Neuron (in vitro differentiated cells): ENCODE measurements around the gene CYSLTR2.
"Not testable (repeated sequence)": the region's sequence is repeated elsewhere in the genome, so short reads cannot be mapped to it uniquely, and the experiment has no call there.

Experiments
- H2AFZ ChIP-seq: one replicate; pipeline ENCODE4 v1.6.1; 2013; ENCODE audit warnings: low read depth, mild to moderate bottlenecking, inconsistent platforms, low read length, moderate library complexity
- H3K27me3 ChIP-seq: one replicate; pipeline ENCODE4 v1.6.1; 2013; ENCODE audit warnings: low read length; ENCODE audit not compliant: insufficient read depth
- H3K36me3 ChIP-seq: one replicate; pipeline ENCODE4 v1.6.1; 2013; ENCODE audit warnings: low read length; ENCODE audit not compliant: insufficient read depth
- H3K4me1 ChIP-seq: one replicate; pipeline ENCODE4 v1.6.1; 2013; ENCODE audit warnings: low read length; ENCODE audit not compliant: insufficient read depth
- H3K4me3 ChIP-seq: 2 replicates; pipeline ENCODE4 v1.5.1; 2013; ENCODE audit warnings: mild to moderate bottlenecking, low read length, moderate library complexity
- H3K9me3 ChIP-seq: one replicate; pipeline ENCODE4 v1.6.1; 2013; ENCODE audit warnings: low read length

CYSLTR2 gene

DNA sequence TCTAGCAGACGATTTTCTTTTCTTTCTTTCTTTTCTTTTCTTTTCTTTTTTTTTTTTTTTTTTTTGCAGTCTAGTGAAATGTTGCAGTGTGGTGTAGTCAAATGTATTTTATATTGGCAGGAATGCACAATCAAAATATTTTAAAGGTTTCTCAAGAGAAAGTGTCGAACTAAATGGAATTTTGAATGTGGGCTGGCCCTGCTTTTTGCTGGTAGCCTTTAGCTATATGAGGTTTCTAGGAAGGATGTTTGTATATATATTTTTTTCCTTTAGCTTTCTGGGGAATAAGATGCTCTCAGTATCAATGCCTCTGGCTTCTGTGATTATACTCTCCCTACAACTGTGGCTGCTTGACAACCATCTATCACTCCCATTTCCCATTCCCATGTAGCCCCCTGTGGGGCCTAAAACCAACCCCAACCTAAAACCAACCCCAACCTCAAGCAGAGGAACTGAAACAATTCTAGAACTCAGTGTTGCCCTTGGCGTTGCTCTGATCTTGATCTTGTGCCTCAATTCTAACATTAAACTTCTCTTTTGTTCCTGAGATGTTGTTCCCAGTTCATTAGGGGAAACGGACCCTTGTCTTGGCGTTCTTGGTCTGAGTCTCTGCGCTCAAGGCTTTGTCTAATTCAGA is 27.1 kb downstream of the CYSLTR2 start:
- no peak overlapping the region for H2AFZ ChIP-seq
- H3K36me3 ChIP-seq = no peaks in the 10 kb centered on the region
- no peaks in the 10 kb centered on the region for H3K9me3 ChIP-seq
- no peak overlapping the region for H3K4me3 ChIP-seq
- H3K4me1 ChIP-seq = no peaks in the 10 kb centered on the region
- no peaks in the 10 kb centered on the region for H3K27me3 ChIP-seq

- H3K36me3 ChIP-seq = no peaks in the 10 kb centered on the region
- no peaks in the 10 kb centered on the region for H3K9me3 ChIP-seq
- no peak overlapping the region for H3K4me3 ChIP-seq
- no peak overlapping the region for H2AFZ ChIP-seq
- no peaks in the 10 kb centered on the region for H3K27me3 ChIP-seq
- no peaks in the 10 kb centered on the region for H3K4me1 ChIP-seq
These were observed 28.2 kb downstream of the CYSLTR2 start for GRCh38 chr13:48681905-48682304.

DNA sequence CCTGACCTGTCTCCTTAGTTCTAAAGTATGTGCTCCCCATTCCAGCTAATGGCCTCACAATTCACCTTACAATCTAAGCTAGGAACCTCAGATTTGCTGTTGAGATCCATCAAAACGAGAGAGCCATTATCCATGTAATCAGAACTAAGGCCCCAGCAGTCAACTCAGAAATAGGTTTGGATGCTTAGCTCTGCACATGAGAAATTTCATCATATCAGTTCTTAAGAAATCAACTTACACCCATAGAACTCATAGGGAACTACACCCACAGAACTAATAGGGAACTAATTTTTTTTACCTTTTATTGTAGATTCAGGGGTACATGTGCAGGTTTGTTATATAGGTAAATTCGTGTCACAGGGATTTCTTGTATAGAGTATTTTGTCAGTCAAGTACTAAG is 28.7 kb downstream of the CYSLTR2 start:
- H3K9me3 ChIP-seq = no peaks in the 10 kb centered on the region
- no peaks in the 10 kb centered on the region for H3K27me3 ChIP-seq
- no peak overlapping the region for H2AFZ ChIP-seq
- no peaks in the 10 kb centered on the region for H3K36me3 ChIP-seq
- H3K4me3 ChIP-seq = no peak overlapping the region
- no peaks in the 10 kb centered on the region for H3K4me1 ChIP-seq

- Histone ChIP-seq H3K4me1 (no peaks in the 10 kb centered on the region), H3K4me3 (no peak overlapping the region), H3K36me3 (no peaks in the 10 kb centered on the region), H3K9me3 (no peaks in the 10 kb centered on the region), H2AFZ (no peak overlapping the region), H3K27me3 (no peaks in the 10 kb centered on the region)
These were observed 33.0 kb downstream of the CYSLTR2 start for GRCh38 chr13:48686636-48687210.

- no peaks in the 10 kb centered on the region for H3K27me3 ChIP-seq
- H3K9me3 ChIP-seq = no peaks in the 10 kb centered on the region
- H3K36me3 ChIP-seq = no peaks in the 10 kb centered on the region
- H2AFZ ChIP-seq = no peak overlapping the region
- H3K4me1 ChIP-seq = no peaks in the 10 kb centered on the region
- no peak overlapping the region for H3K4me3 ChIP-seq
These were observed 33.5 kb downstream of the CYSLTR2 start for GRCh38 chr13:48687249-48687648.

GRCh38 chr13:48693998-48694397 is 40.3 kb downstream of the CYSLTR2 start:
- H2AFZ ChIP-seq = no peak overlapping the region
- no peaks in the 10 kb centered on the region for H3K9me3 ChIP-seq
- H3K36me3 ChIP-seq = no peaks in the 10 kb centered on the region
- no peaks in the 10 kb centered on the region for H3K27me3 ChIP-seq
- H3K4me3 ChIP-seq = no peak overlapping the region
- H3K4me1 ChIP-seq = no peaks in the 10 kb centered on the region

- no peaks in the 10 kb centered on the region for H3K4me1 ChIP-seq
- H3K36me3 ChIP-seq = no peaks in the 10 kb centered on the region
These were observed 42.0 kb downstream of the CYSLTR2 start for GRCh38 chr13:48695776-48696175.

GRCh38 chr13:48696676-48697075 is 42.9 kb downstream of the CYSLTR2 start:
- H3K9me3 ChIP-seq, H3K36me3 ChIP-seq, H3K4me3 ChIP-seq, H2AFZ ChIP-seq, H3K27me3 ChIP-seq, H3K4me1 ChIP-seq: not testable (repeated sequence)

More at GRCh38 chr13:48695776-48696175, 42.0 kb downstream of the CYSLTR2 start:
- Histone ChIP-seq H2AFZ (no peak overlapping the region), H3K9me3 (no peaks in the 10 kb centered on the region), H3K27me3 (no peaks in the 10 kb centered on the region), H3K4me3 (no peak overlapping the region)

DNA sequence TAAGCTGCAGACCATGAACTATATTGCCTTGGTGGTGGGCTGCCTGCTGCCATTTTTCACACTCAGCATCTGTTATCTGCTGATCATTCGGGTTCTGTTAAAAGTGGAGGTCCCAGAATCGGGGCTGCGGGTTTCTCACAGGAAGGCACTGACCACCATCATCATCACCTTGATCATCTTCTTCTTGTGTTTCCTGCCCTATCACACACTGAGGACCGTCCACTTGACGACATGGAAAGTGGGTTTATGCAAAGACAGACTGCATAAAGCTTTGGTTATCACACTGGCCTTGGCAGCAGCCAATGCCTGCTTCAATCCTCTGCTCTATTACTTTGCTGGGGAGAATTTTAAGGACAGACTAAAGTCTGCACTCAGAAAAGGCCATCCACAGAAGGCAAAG is 53.7 kb downstream of the CYSLTR2 start:
- Histone ChIP-seq H3K27me3 (peaks cover 2% of the 10 kb centered on the region), H3K4me3 (no peak overlapping the region), H3K36me3 (no peaks in the 10 kb centered on the region), H3K9me3 (no peaks in the 10 kb centered on the region), H2AFZ (no peak overlapping the region), H3K4me1 (no peaks in the 10 kb centered on the region)

DNA sequence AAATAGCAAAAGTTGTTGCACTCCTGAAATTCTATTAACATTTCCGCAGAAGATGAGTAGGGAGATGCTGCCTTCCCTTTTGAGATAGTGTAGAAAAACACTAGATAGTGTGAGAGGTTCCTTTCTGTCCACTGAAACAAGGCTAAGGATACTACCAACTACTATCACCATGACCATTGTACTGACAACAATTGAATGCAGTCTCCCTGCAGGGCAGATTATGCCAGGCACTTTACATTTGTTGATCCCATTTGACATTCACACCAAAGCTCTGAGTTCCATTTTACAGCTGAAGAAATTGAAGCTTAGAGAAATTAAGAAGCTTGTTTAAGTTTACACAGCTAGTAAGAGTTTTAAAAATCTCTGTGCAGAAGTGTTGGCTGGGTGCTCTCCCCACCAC is 55.0 kb downstream of the CYSLTR2 start:
- H3K4me3 ChIP-seq = no peak overlapping the region
- no peak overlapping the region for H2AFZ ChIP-seq
- no peaks in the 10 kb centered on the region for H3K36me3 ChIP-seq
- no peaks in the 10 kb centered on the region for H3K9me3 ChIP-seq
- peaks cover 2% of the 10 kb centered on the region for H3K27me3 ChIP-seq
- H3K4me1 ChIP-seq = no peaks in the 10 kb centered on the region

- Histone ChIP-seq H3K27me3 (peaks cover 2% of the 10 kb centered on the region), H2AFZ (no peak overlapping the region), H3K4me3 (no peak overlapping the region), H3K36me3 (no peaks in the 10 kb centered on the region), H3K4me1 (no peaks in the 10 kb centered on the region), H3K9me3 (no peaks in the 10 kb centered on the region)
These were observed 55.5 kb downstream of the CYSLTR2 start for GRCh38 chr13:48709213-48709612.

- Histone ChIP-seq H3K27me3 (peaks cover 2% of the 10 kb centered on the region), H3K36me3 (no peaks in the 10 kb centered on the region), H2AFZ (no peak overlapping the region), H3K9me3 (no peaks in the 10 kb centered on the region), H3K4me3 (no peak overlapping the region), H3K4me1 (no peaks in the 10 kb centered on the region)
These were observed 56.4 kb downstream of the CYSLTR2 start for GRCh38 chr13:48710160-48710559.

DNA sequence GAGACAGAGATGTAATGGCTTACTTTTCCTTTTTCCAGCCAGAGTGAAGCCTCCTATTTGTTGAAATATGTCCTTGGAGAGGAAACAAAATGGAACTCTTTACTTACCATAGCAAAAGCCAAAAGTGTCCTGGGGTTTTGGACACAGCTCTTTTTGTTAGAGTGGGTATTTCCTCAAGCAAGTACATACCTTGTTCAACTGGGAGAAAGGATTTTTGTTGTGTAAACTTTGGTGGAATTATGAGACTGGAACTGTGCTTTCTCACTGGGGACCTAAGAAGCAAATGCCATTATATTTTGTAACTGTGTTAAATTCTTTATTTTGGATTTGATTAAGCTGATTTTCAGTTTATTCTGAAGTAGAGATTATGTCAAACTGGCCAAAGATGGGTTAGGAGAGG is 58.4 kb downstream of the CYSLTR2 start:
- Histone ChIP-seq H3K27me3 (peaks cover 2% of the 10 kb centered on the region), H3K36me3 (no peaks in the 10 kb centered on the region), H3K9me3 (no peaks in the 10 kb centered on the region), H2AFZ (no peak overlapping the region), H3K4me1 (no peaks in the 10 kb centered on the region), H3K4me3 (no peak overlapping the region)

GRCh38 chr13:48715977-48716376 is 62.2 kb downstream of the CYSLTR2 start:
- H3K4me1 ChIP-seq = no peaks in the 10 kb centered on the region
- no peak overlapping the region for H2AFZ ChIP-seq
- H3K36me3 ChIP-seq = no peaks in the 10 kb centered on the region
- no peak overlapping the region for H3K4me3 ChIP-seq
- H3K27me3 ChIP-seq = peaks cover 2% of the 10 kb centered on the region
- no peaks in the 10 kb centered on the region for H3K9me3 ChIP-seq
